Stomach (tissue), 9 donors: ENCODE results near the gene PARK7. TPM values are rescaled to one million over a fixed set of nuclear protein-coding genes. Genes with fewer than 3 reads are reported as not detected.
"Not testable (repeated sequence)": the region's sequence is repeated elsewhere in the genome, so short reads cannot be mapped to it uniquely, and the experiment has no call there.

Experiments
- DNase-seq, 2 donors: peaks; one replicate each; pipeline versions ENCODE4 v3.0.0 to v3.0.0-alpha.2; 2013 to 2019
- H3K27ac ChIP-seq, 5 donors: fragments of 200-600 bp in 4 of 5; sonication (generic) in 4 of 5; one replicate each; pipeline ENCODE4 v1.5.1; 2013 to 2019; ENCODE audit warnings: mild to moderate bottlenecking in 1 of 5, moderate library complexity in 1 of 5
- H3K27me3 ChIP-seq, 3 donors: fragments of 200-600 bp; sonication (generic); one replicate each; pipeline ENCODE4 v1.5.1; 2017 to 2019; ENCODE audit warnings: mixed run types in 1 of 3
- H3K36me3 ChIP-seq, 4 donors: fragments of 200-600 bp; sonication (generic); 1 replicate in 3 of 4; 2 replicates in 1 of 4; pipeline ENCODE4 v1.5.1; 2016 to 2019
- H3K4me1 ChIP-seq, 4 donors: fragments of 200-600 bp; sonication (generic); one replicate each; pipeline ENCODE4 v1.5.1; 2016 to 2019
- H3K4me3 ChIP-seq, 4 donors: fragments of 200-600 bp; sonication (generic) in 3 of 4; one replicate each; pipeline ENCODE4 v1.5.1; 2016 to 2019; ENCODE audit warnings: mild to moderate bottlenecking in 1 of 4
- H3K9me3 ChIP-seq, 4 donors: fragments of 200-600 bp; sonication (generic); one replicate each; pipeline ENCODE4 v1.5.1; 2016 to 2019
- EP300 ChIP-seq: sonication (generic); formaldehyde crosslinking; IDR thresholded peaks from one replicate; pipeline ENCODE4 v1.6.1; 2017; ENCODE audit warnings: antibody characterized with exemption
- POLR2A ChIP-seq, 4 donors: fragments of 450-650 bp; IDR thresholded peaks; one replicate each; pipeline ENCODE4 v1.6.1; 2016; ENCODE audit warnings: antibody characterized with exemption in 4 of 4, control low read depth in 2 of 4, mild to moderate bottlenecking in 1 of 4, moderate library complexity in 1 of 4
- POLR2AphosphoS5 ChIP-seq, 3 donors: sonication (generic); formaldehyde crosslinking; IDR thresholded peaks; one replicate each; pipeline ENCODE4 v1.6.1; 2016; ENCODE audit warnings: antibody characterized with exemption in 3 of 3
- WGBS, 5 donors: extraction: QIAGEN DNeasy Blood & Tissue Kit in 3 of 5; methylation state at CpG; one replicate each; pipeline versions ENCODE4 v1.1.5 to v1.1.7; 2013 to 2018; 5-methylcytosine and 5-hydroxymethylcytosine counted together
- intact Hi-C: fragments of 100-400 bp; cut with DNase I; formaldehyde crosslinking; loops from one replicate; pipeline ENCODE4 v1.15.1; 2023; ENCODE audit warnings: low total_unique reads
- polyA plus RNA-seq, 3 donors: library from polyadenylated mRNA; stranded (reverse); fragments of 200-250 nt; gene quantifications; one replicate each; pipeline ENCODE4 v1.2.3, GENCODE V29; 2013
- total RNA-seq, 5 donors: library from RNA; depleted of rRNA; stranded (reverse); fragments of >200 nt; gene quantifications; one replicate each; pipeline versions ENCODE4 v1.1.0 to v1.2.3, GENCODE V29; 2014 to 2016
- TF ChIP-seq, protein P1 (sequence below), 7 experiments: fragments of 450-650 bp in 4 of 7; fragments of 200-600 bp in 3 of 7; sonication (generic) in 3 of 7; IDR thresholded peaks; one replicate each; pipeline ENCODE4 v1.5.1; 2016 to 2019; ENCODE audit warnings: antibody characterized with exemption in 7 of 7, control low read depth in 2 of 7, mild to moderate bottlenecking in 1 of 7
- donor health status: healthy with polysubstance abuse.
- donor health status: Bipolar disorder and iron deficiency.
- donor health status: healthy.

Gene PARK7
- total and polyA plus RNA-seq, 8 donors: 41.4 to 350 (median 142) TPM

DNA sequence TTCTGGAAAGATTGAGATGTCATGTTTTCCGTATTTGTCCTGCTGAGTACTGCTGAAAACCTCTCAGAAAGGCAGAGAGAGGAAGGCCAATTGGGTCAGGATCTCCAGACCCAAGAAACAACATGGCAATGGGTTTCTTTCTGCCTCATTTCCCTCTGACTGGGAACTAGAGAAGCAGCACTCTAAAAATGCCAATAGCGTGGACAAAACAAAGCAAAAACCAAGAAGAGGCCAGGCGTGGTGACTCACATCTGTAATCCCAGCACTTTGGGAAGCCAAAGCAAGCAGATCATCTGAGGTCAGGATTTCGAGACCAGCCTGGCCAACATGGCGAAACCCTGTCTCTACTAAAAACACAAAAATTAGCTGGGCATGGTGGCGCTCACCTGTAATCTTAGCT is 39.2 kb upstream of the PARK7 start:
- Histone ChIP-seq H3K27ac (no peak overlapping the region), H3K27me3 (peaks cover 0 to 29% (median 12%) of the 10 kb centered on the region in 3 donors), H3K4me1 (no peaks in the 10 kb centered on the region), H3K36me3 (no peaks in the 10 kb centered on the region), H3K4me3 (no peak overlapping the region), H3K9me3 (no peaks in the 10 kb centered on the region)
- TF ChIP-seq POLR2A (IDR thresholded peaks at IDR 0.05): no peak
- no peak for DNase-seq
- intact Hi-C loops: no loop called here
- 81 to 87% (median 83%) methylated on average over 6 of the region's 6 CpGs for whole genome bisulfite sequencing, 5 donors

DNA sequence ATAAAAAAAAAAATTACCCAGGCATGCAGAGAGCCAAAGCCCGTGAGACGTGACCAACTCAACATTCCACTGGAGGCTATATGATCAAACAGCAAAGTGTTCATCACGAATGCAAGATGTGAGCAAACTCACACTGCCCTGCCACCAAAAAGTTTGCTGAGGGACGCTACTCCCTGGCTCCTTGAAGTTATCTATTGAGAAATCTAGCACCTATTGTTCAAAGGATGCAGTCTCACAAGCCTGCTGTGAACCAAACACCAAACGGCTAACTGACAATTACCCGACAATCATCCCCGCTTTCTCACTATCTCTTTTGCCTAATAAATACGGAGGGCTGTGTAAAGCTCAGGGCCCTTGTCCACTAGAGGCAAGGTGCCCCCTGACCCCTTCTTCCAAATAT is 34.5 kb upstream of the PARK7 start:
- intact Hi-C loops, H3K4me1 ChIP-seq, DNase-seq, H3K27ac ChIP-seq, H3K4me3 ChIP-seq, H3K36me3 ChIP-seq, H3K9me3 ChIP-seq: not testable (repeated sequence)
- 35 to 47% (median 40%) methylated on average over 8 of the region's 8 CpGs for WGBS, 5 donors
- peaks cover 0 to 48% (median 25%) of the 10 kb centered on the region in 3 donors for H3K27me3 ChIP-seq

DNA sequence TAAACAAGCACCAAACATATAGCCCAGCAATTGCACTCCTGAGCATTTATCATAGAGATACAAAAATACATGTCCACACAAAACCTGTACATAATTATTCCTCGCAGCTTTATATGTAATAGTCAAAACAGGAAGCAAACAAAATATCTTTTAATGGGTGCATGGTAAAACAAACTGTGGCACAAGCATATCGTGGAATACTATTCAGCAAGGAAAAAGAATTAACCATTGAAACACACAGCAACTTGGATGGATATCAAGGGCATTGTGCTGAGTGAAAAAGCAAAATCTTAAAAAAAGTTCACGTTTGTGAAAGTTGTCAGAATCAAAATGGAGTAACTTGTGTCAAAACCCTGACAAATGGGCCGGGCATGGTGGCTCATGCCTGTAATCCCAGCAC is 33.3 kb upstream of the PARK7 start:
- no peaks in the 10 kb centered on the region for H3K9me3 ChIP-seq
- intact Hi-C loops: no loop called here
- no peak for DNase-seq
- no peaks in the 10 kb centered on the region for H3K36me3 ChIP-seq
- no peak overlapping the region for H3K27ac ChIP-seq
- H3K27me3 ChIP-seq: peaks cover 0 to 56% (median 25%) of the 10 kb centered on the region in 3 donors
- no peak for TF ChIP-seq POLR2A (IDR thresholded peaks at IDR 0.05)
- TF ChIP-seq POLR2AphosphoS5 (IDR thresholded peaks at IDR 0.05): no peak
- TF ChIP-seq, protein P1, sequence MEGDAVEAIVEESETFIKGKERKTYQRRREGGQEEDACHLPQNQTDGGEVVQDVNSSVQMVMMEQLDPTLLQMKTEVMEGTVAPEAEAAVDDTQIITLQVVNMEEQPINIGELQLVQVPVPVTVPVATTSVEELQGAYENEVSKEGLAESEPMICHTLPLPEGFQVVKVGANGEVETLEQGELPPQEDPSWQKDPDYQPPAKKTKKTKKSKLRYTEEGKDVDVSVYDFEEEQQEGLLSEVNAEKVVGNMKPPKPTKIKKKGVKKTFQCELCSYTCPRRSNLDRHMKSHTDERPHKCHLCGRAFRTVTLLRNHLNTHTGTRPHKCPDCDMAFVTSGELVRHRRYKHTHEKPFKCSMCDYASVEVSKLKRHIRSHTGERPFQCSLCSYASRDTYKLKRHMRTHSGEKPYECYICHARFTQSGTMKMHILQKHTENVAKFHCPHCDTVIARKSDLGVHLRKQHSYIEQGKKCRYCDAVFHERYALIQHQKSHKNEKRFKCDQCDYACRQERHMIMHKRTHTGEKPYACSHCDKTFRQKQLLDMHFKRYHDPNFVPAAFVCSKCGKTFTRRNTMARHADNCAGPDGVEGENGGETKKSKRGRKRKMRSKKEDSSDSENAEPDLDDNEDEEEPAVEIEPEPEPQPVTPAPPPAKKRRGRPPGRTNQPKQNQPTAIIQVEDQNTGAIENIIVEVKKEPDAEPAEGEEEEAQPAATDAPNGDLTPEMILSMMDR (IDR thresholded peaks at IDR 0.05): no peak
- TF ChIP-seq EP300: no peak
- 87 to 93% (median 89%) methylated on average over 4 of the region's 4 CpGs for WGBS, 5 donors
- H3K4me1 ChIP-seq: no peaks in the 10 kb centered on the region
- no peak overlapping the region for H3K4me3 ChIP-seq

DNA sequence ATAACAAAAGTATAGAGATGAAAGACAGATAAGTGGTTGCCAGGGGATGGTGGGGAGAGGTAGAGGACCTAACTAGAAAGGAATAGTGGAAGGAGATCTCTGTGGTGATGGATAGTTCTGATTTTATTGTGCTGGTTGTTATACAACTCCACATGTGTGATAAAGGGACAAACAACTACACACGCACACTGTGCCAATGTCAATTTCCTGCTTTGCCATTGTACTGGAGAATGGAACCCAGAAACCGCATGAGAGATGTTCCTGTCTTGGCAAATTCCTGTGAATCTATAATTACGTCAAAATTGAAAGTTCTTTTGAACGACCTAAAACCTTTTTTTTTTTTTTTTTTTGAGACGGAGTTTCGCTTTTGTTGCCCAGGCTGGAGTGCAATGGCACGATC is 31.9 kb upstream of the PARK7 start:
- intact Hi-C loops: no loop called here
- no peak overlapping the region for H3K4me3 ChIP-seq
- no peaks in the 10 kb centered on the region for H3K4me1 ChIP-seq
- 52 to 69% (median 58%) methylated on average over 7 of the region's 7 CpGs for WGBS, 5 donors
- DNase-seq: no peak
- no peaks in the 10 kb centered on the region for H3K36me3 ChIP-seq
- no peaks in the 10 kb centered on the region for H3K9me3 ChIP-seq
- no peak overlapping the region for H3K27ac ChIP-seq
- TF ChIP-seq POLR2A (IDR thresholded peaks at IDR 0.05) (no peak), EP300 (no peak), POLR2AphosphoS5 (IDR thresholded peaks at IDR 0.05) (no peak)
- TF ChIP-seq, protein P1 (IDR thresholded peaks at IDR 0.05): no peak
- peaks cover 0 to 70% (median 25%) of the 10 kb centered on the region in 3 donors for H3K27me3 ChIP-seq

DNA sequence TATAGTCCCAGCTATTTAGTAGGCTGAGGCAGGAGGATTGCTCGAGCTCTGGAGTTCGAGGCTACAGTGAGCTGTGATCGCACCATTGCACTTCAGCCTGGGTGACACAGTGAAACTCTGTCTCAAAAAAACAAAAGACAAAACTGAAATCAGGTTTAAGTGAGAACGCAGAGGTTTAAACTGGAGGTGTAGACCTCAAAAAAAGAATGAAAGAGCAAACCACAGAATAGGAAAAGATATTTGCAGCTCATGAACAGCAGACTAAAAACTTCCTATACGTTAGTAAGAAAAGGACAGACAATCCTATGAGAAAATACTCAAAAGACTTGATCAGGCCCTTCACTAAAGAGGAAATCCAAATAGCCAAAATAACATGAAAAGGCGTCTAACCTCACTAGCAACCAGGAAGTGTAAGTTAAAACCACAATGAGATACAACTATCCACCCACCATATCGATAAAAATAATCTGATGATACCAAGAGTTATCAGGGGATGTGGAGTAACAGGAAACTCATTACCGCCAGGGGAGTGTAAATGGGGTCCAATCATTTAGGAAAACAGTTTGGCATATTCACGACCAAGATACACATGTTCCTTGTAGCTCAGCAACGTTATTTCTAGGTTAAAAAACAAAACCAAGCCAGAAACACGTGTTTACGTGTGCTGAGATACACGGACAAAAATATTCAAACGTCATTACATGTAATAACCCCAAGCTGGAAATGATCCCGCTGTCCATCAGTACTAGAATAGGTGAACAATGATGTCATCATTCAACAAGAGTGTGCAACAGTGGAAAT is 30.7 kb upstream of the PARK7 start:
- no peak for DNase-seq
- H3K27me3 ChIP-seq: peaks cover 0 to 62% (median 19%) of the 10 kb centered on the region in 3 donors
- intact Hi-C loops: no loop called here
- no peaks in the 10 kb centered on the region for H3K36me3 ChIP-seq
- no peak overlapping the region for H3K27ac ChIP-seq
- TF ChIP-seq, protein P1 (IDR thresholded peaks at IDR 0.05): no peak
- TF ChIP-seq POLR2A (IDR thresholded peaks at IDR 0.05) (no peak), POLR2AphosphoS5 (IDR thresholded peaks at IDR 0.05) (no peak), EP300 (no peak)
- 67 to 76% (median 74%) methylated on average over 15 of the region's 15 CpGs for WGBS, 5 donors
- H3K4me3 ChIP-seq: no peak overlapping the region
- no peaks in the 10 kb centered on the region for H3K4me1 ChIP-seq
- no peaks in the 10 kb centered on the region for H3K9me3 ChIP-seq
